Endodermal cell (in vitro differentiated cells): ENCODE results near the gene PLEKHM1. TPM values are rescaled to one million over a fixed set of nuclear protein-coding genes. Genes with fewer than 3 reads are reported as not detected.
"Not testable (repeated sequence)": the region's sequence is repeated elsewhere in the genome, so short reads cannot be mapped to it uniquely, and the experiment has no call there.

Source experiments
- DNase-seq: peaks from one replicate; pipeline ENCODE4 v3.0.0-alpha.2; 2017
- H3K27ac ChIP-seq: 2 replicates; pipeline ENCODE4 v1.5.1; 2013; ENCODE audit warnings: mild to moderate bottlenecking, low read depth, low read length, moderate library complexity
- H3K27me3 ChIP-seq: 2 replicates; pipeline ENCODE4 v1.6.1; 2013; ENCODE audit warnings: mild to moderate bottlenecking, low read length, moderate library complexity; ENCODE audit not compliant: insufficient read depth, control insufficient read depth, poor library complexity, severe bottlenecking
- H3K36me3 ChIP-seq: 2 replicates; pipeline ENCODE4 v1.7.0; 2013; ENCODE audit warnings: mild to moderate bottlenecking, low read length, moderate library complexity; ENCODE audit not compliant: control insufficient read depth, insufficient read depth
- H3K4me1 ChIP-seq: one replicate; pipeline ENCODE4 v1.7.0; 2013; ENCODE audit warnings: low read length; ENCODE audit not compliant: control insufficient read depth, insufficient read depth
- H3K4me3 ChIP-seq: 2 replicates; pipeline ENCODE4 v1.5.1; 2013; ENCODE audit warnings: mild to moderate bottlenecking, low read length, moderate library complexity
- H3K9ac ChIP-seq: 2 replicates; pipeline ENCODE4 v1.6.1; 2013; ENCODE audit warnings: mild to moderate bottlenecking, low read length, moderate library complexity; ENCODE audit not compliant: poor library complexity, severe bottlenecking; ENCODE audit errors: extremely low read depth
- H3K9me3 ChIP-seq: 2 replicates; pipeline ENCODE4 v1.6.1; 2013; ENCODE audit warnings: mild to moderate bottlenecking, low read length, moderate library complexity; ENCODE audit not compliant: control insufficient read depth
- H3K27ac Mint-ChIP-seq: 2 replicates; pipeline ENCODE4 v1.8.0; 2020; ENCODE audit warnings: mixed read lengths
- H3K27me3 Mint-ChIP-seq: 2 replicates; pipeline ENCODE4 v1.8.0; 2021; ENCODE audit warnings: mild to moderate bottlenecking, mixed read lengths; ENCODE audit not compliant: insufficient read depth
- H3K36me3 Mint-ChIP-seq: 2 replicates; pipeline ENCODE4 v1.8.0; 2020; ENCODE audit warnings: low read depth, mixed read lengths
- H3K4me1 Mint-ChIP-seq: 2 replicates; pipeline ENCODE4 v1.8.0; 2020; ENCODE audit warnings: mixed read lengths
- H3K4me3 Mint-ChIP-seq: 2 replicates; pipeline ENCODE4 v1.8.0; 2020; ENCODE audit warnings: mild to moderate bottlenecking, moderate library complexity, mixed read lengths
- H3K9me3 Mint-ChIP-seq: 2 replicates; pipeline ENCODE4 v1.8.0; 2020; ENCODE audit warnings: mild to moderate bottlenecking, mixed read lengths
- WGBS, 2 experiments: methylation state at CpG; one replicate each; pipeline versions ENCODE4 v1.1.5 to v1.1.7; 2013; ENCODE audit warnings: missing lambda C conversion rate in 2 of 2, mixed read lengths in 1 of 2; ENCODE audit not compliant: insufficient coverage in 1 of 2, insufficient read length in 1 of 2; 5-methylcytosine and 5-hydroxymethylcytosine counted together
- total RNA-seq, 2 donors: library from RNA; stranded (reverse); fragmentation: NEBNext Ultra II Directional in 1 of 2; extraction: Animal tissue kit (Norgen Biotek cat#: 25700) in 1 of 2; gene quantifications; 2 replicates in 1 of 2; 3 replicates in 1 of 2; pipeline ENCODE4 v1.2.1, GENCODE V29; 2021
- TF ChIP-seq, protein P1 (sequence below): fragments of 200-600 bp; sonication (generic); conservative IDR thresholded peaks from 2 replicates; pipeline ENCODE4 v1.5.0; 2021; ENCODE audit warnings: antibody characterized with exemption, mild to moderate bottlenecking

Gene PLEKHM1
- total RNA-seq, 2 donors from 2014 or later: 18.4 to 29.8 TPM

GRCh38 chr17:45451131-45451530 is 39.4 kb downstream of the PLEKHM1 start:
- TF ChIP-seq, protein P1, sequence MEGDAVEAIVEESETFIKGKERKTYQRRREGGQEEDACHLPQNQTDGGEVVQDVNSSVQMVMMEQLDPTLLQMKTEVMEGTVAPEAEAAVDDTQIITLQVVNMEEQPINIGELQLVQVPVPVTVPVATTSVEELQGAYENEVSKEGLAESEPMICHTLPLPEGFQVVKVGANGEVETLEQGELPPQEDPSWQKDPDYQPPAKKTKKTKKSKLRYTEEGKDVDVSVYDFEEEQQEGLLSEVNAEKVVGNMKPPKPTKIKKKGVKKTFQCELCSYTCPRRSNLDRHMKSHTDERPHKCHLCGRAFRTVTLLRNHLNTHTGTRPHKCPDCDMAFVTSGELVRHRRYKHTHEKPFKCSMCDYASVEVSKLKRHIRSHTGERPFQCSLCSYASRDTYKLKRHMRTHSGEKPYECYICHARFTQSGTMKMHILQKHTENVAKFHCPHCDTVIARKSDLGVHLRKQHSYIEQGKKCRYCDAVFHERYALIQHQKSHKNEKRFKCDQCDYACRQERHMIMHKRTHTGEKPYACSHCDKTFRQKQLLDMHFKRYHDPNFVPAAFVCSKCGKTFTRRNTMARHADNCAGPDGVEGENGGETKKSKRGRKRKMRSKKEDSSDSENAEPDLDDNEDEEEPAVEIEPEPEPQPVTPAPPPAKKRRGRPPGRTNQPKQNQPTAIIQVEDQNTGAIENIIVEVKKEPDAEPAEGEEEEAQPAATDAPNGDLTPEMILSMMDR: peak; percentile 51
- Histone ChIP-seq H3K27ac (no peak overlapping the region), H3K9me3 (no peaks in the 10 kb centered on the region), H3K4me3 (no peak overlapping the region), H3K27me3 (no peaks in the 10 kb centered on the region), H3K36me3 (no peaks in the 10 kb centered on the region), H3K9ac (no peak overlapping the region), H3K4me1 (no peaks in the 10 kb centered on the region)
- no peak overlapping the region for H3K27ac Mint-ChIP-seq
- peak; percentile 74 for DNase-seq
- no peak overlapping the region for H3K4me3 Mint-ChIP-seq
- peaks cover 3% of the 10 kb centered on the region for H3K36me3 Mint-ChIP-seq
- WGBS, 2 experiments: 84 to 100% methylated on average over 3 to 8 of the region's 8 CpGs
- no peaks in the 10 kb centered on the region for H3K4me1 Mint-ChIP-seq
- no peaks in the 10 kb centered on the region for H3K9me3 Mint-ChIP-seq
- H3K27me3 Mint-ChIP-seq: no peaks in the 10 kb centered on the region

- not testable (repeated sequence) for H3K27me3 ChIP-seq, H3K27me3 Mint-ChIP-seq, H3K4me3 ChIP-seq, H3K9me3 Mint-ChIP-seq, H3K4me1 ChIP-seq, H3K4me1 Mint-ChIP-seq, H3K36me3 ChIP-seq, H3K27ac ChIP-seq, H3K36me3 Mint-ChIP-seq, H3K4me3 Mint-ChIP-seq, H3K9ac ChIP-seq, H3K9me3 ChIP-seq, DNase-seq, H3K27ac Mint-ChIP-seq
- WGBS, 2 experiments: 86 to 88% methylated on average over 1 of the region's 1 CpG
Measured at GRCh38 chr17:45449708-45450329, 40.7 kb downstream of the PLEKHM1 start.

- H3K4me3 ChIP-seq, H3K9me3 ChIP-seq, H3K27ac Mint-ChIP-seq, H3K27me3 ChIP-seq, H3K9me3 Mint-ChIP-seq, H3K36me3 Mint-ChIP-seq, H3K4me1 Mint-ChIP-seq, H3K36me3 ChIP-seq, H3K4me3 Mint-ChIP-seq, H3K27ac ChIP-seq, H3K4me1 ChIP-seq, DNase-seq, H3K27me3 Mint-ChIP-seq, H3K9ac ChIP-seq: not testable (repeated sequence)
- WGBS, 2 experiments: 92 to 93% methylated on average over 1 of the region's 1 CpG
Measured at GRCh38 chr17:45449260-45449659, 41.3 kb downstream of the PLEKHM1 start.

DNA sequence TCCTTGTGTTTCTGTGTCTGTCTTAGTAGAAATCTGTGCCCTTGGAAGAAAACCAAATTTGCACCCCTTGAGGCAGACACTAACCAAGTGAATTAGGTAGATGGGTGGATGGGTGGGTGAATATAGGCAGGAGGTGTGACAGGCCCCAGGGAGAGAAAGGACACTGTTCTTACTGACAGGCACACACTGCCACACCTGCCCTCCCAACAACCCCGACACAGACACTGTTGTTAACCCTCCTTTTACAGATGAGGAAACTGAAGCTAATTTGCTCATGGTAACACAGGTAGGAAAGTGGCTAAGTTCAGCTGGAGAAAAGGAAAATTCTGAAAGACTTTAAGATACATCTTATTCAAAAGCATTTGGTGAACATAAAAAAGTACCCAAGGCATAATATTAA is 42.0 kb downstream of the PLEKHM1 start:
- not testable (repeated sequence) for H3K27me3 Mint-ChIP-seq, H3K27ac Mint-ChIP-seq, DNase-seq, H3K36me3 ChIP-seq, H3K4me3 ChIP-seq, H3K27ac ChIP-seq, H3K4me3 Mint-ChIP-seq, H3K36me3 Mint-ChIP-seq, H3K27me3 ChIP-seq, H3K4me1 Mint-ChIP-seq, H3K9ac ChIP-seq, H3K9me3 Mint-ChIP-seq, H3K4me1 ChIP-seq, H3K9me3 ChIP-seq
- no CpG with 5 or more reads among the region's 1 CpG for WGBS, 2 experiments

DNA sequence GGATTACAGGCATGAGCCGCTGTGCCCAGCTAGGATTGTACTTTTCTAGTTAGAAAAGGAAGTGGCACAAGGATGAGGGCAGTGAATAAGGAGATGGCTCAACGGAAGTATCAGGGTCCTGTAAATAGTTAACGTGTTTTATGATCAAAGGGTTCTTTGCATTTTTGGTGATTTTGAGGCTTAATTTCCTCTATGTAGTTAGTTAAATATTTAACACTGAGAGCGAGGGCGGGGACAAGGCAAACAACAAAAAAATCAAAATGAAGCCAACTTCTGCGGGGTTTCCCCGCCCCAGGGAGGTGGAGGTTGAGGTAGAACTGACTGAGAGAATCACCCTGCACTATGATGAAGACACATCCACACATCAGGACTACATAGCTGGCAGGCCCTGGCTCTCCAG is 42.5 kb downstream of the PLEKHM1 start:
- WGBS, 2 experiments: 94 to 100% methylated on average over 2 to 5 of the region's 7 CpGs
- not testable (repeated sequence) for DNase-seq, H3K36me3 Mint-ChIP-seq, H3K9ac ChIP-seq, H3K36me3 ChIP-seq, H3K4me3 Mint-ChIP-seq, H3K4me3 ChIP-seq, H3K27me3 ChIP-seq, H3K4me1 Mint-ChIP-seq, H3K27me3 Mint-ChIP-seq, H3K27ac Mint-ChIP-seq, H3K9me3 Mint-ChIP-seq, H3K4me1 ChIP-seq, H3K27ac ChIP-seq, H3K9me3 ChIP-seq

DNA sequence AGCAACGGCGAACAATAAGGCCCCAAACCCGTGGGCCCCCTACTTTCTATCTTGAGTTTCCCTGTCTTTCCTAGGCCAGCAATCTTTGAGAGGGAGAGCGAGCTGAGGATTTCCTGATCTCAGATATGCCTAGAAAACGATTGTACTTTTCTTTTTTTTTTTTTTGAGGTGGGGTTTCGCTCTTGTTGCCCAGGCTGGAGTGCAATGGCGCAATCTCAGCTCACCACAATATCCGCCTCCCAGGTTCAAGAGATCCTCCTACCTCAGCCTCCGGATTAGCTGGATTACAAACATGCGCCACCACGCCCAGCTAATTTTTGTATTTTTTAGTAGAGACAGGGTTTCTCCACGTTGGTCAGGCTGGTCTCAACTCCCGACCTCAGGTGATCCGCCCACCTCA is 42.9 kb downstream of the PLEKHM1 start:
- H3K9me3 ChIP-seq, H3K27ac Mint-ChIP-seq, H3K27me3 Mint-ChIP-seq, H3K36me3 Mint-ChIP-seq, H3K4me3 Mint-ChIP-seq, H3K4me3 ChIP-seq, H3K9me3 Mint-ChIP-seq, H3K9ac ChIP-seq, H3K4me1 ChIP-seq, H3K36me3 ChIP-seq, H3K27ac ChIP-seq, DNase-seq, H3K27me3 ChIP-seq, H3K4me1 Mint-ChIP-seq: not testable (repeated sequence)
- WGBS, 2 experiments: 91 to 92% methylated on average over 7 to 12 of the region's 14 CpGs
